GM12873 (cell line): ENCODE data around the gene CXCL8.

Source experiments
- CTCF ChIP-seq: IDR thresholded peaks from 2 replicates; pipeline ENCODE4 v1.5.1; 2012; ENCODE audit warnings: low read depth, mild to moderate bottlenecking, moderate library complexity, low read length, control low read depth; ENCODE audit not compliant: insufficient read depth; ENCODE audit errors: missing control alignments

Gene CXCL8

GRCh38 chr4:73707918-73708577, 32.3 kb upstream of the CXCL8 start:
- no peak for TF ChIP-seq CTCF

- TF ChIP-seq CTCF, result no peak
Measured at GRCh38 chr4:73709451-73710033, 30.8 kb upstream of the CXCL8 start.

GRCh38 chr4:73710094-73710493, 30.3 kb upstream of the CXCL8 start:
- no peak for TF ChIP-seq CTCF

GRCh38 chr4:73711989-73712388, 28.4 kb upstream of the CXCL8 start:
- no peak for TF ChIP-seq CTCF

- TF ChIP-seq CTCF, result no peak
Measured at GRCh38 chr4:73713650-73714049, 26.7 kb upstream of the CXCL8 start.

- TF ChIP-seq CTCF, result no peak
Measured at GRCh38 chr4:73714647-73715046, 25.7 kb upstream of the CXCL8 start.

GRCh38 chr4:73715659-73716058, 24.7 kb upstream of the CXCL8 start:
- no peak for TF ChIP-seq CTCF
